Endothelial cell of umbilical vein (primary cell): ENCODE results near the gene NFIA.

Experiments used
- POLR2A ChIP-seq: IDR thresholded peaks from 2 replicates; pipeline ENCODE4 v1.6.1; 2012; ENCODE audit warnings: low read depth, mild to moderate bottlenecking, control low read depth, low read length
- POLR2AphosphoS5 ChIP-seq: IDR thresholded peaks from 2 replicates; pipeline ENCODE4 v1.6.1; 2012; ENCODE audit warnings: low read depth, mild to moderate bottlenecking, control low read depth, low read length, moderate library complexity; ENCODE audit not compliant: insufficient read depth
- TF ChIP-seq, protein P1 (sequence below), 2 donors: IDR thresholded peaks; 1 replicate in 1 of 2; 2 replicates in 1 of 2; pipeline ENCODE4 v1.5.1; 2011; ENCODE audit warnings: low read length in 2 of 2, mild to moderate bottlenecking in 2 of 2, moderate library complexity in 2 of 2, control low read depth in 1 of 2, inconsistent platforms in 1 of 2, low read depth in 1 of 2; ENCODE audit not compliant: insufficient read depth in 1 of 2; ENCODE audit errors: extremely low read depth in 1 of 2

- TF ChIP-seq, protein P1, sequence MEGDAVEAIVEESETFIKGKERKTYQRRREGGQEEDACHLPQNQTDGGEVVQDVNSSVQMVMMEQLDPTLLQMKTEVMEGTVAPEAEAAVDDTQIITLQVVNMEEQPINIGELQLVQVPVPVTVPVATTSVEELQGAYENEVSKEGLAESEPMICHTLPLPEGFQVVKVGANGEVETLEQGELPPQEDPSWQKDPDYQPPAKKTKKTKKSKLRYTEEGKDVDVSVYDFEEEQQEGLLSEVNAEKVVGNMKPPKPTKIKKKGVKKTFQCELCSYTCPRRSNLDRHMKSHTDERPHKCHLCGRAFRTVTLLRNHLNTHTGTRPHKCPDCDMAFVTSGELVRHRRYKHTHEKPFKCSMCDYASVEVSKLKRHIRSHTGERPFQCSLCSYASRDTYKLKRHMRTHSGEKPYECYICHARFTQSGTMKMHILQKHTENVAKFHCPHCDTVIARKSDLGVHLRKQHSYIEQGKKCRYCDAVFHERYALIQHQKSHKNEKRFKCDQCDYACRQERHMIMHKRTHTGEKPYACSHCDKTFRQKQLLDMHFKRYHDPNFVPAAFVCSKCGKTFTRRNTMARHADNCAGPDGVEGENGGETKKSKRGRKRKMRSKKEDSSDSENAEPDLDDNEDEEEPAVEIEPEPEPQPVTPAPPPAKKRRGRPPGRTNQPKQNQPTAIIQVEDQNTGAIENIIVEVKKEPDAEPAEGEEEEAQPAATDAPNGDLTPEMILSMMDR (IDR thresholded peaks at IDR 0.05; ENCODE audit: extremely low read depth in 1 of 2, insufficient read depth in 1 of 2, low read depth in 1 of 2, low read length in 2 of 2): no peak
- TF ChIP-seq POLR2A (no peak), POLR2AphosphoS5 (no peak)
Observed at GRCh38 chr1:61104220-61104671, 21.9 kb downstream of the NFIA start.
